EL (cell line): ENCODE measurements around the gene MCEMP1.
"Not testable (repeated sequence)": the region's sequence is repeated elsewhere in the genome, so short reads cannot be mapped to it uniquely, and the experiment has no call there.

Experiments
- DNase-seq: peaks from one replicate; pipeline ENCODE4 v3.0.0-alpha.2; 2016

The MCEMP1 gene

DNA sequence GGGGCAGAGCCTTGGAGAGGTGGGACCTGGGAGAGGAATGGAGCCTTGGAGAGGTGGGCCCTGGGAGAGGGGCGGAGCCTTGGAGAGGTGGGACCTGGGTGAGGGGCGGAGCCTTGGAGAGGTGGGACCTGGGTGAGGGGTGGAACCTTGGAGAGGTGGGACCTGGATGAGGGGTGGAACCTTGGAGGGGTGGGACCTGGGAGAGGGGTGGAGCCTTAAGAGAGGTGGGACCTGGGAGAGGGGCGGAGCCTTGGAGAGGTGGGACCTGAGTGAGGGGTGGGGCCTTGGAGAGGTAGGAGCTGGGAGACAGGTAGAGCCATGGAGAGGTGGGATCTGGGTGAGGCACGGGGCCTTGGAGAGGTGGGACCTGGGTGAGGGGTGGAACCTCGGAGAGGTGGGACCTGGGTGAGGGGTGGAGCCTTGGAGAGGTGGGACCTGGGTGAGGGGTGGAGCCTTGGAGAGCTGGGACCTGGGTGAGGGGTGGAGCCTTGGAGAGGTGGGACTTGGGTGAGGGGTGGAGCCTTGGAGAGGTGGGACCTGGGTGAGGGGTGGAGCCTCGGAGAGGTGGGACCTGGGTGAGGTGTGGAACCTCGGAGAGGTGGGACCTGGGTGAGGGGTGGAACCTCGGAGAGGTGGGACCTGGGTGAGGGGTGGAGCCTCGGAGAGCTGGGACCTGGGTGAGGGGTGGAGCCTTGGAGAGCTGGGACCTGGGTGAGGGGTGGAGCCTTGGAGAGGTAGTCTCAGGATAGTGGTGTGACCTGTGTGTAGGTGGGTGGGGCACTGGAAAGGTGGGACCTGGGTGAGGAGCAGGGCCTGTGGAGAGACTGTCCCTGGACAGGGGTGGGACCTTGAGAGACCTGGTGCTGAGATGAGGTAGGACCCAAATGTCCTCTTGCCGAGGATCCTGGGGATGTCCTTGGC lies 33.0 kb upstream of the MCEMP1 start:
- not testable (repeated sequence) for DNase-seq

DNA sequence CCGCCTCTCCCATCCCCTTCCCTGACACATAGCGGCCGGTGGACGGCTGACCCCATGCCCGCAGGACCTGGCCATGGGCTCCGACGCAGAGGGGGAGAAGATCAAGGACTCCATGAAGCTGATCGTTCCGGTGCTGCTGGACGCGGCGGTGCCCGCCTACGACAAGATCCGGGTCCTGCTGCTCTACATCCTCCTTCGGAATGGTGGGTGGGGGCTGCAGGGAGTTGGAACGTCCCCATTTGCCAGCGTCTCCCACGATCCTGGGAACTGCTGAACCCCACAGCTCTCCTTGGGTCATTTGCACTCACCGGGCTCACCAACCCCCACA lies 32.4 kb upstream of the MCEMP1 start:
- DNase-seq, result no peak

DNA sequence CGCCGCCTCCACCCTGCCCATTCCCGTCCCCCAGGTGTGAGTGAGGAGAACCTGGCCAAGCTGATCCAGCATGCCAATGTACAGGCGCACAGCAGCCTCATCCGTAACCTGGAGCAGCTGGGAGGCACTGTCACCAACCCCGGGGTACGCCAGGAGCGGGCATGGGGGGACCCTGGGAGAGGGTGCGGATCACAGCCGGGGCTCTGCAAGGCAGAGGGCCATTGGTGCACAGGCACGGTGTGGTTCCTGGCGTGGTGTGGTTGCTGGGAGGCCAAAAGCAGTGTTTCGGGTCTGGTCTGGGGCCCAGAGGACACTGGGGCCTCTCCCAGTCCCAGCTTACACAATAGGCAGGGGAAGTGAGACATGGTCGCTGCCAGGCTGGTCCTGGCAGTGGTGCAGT lies 31.7 kb upstream of the MCEMP1 start:
- no peak for DNase-seq

DNA sequence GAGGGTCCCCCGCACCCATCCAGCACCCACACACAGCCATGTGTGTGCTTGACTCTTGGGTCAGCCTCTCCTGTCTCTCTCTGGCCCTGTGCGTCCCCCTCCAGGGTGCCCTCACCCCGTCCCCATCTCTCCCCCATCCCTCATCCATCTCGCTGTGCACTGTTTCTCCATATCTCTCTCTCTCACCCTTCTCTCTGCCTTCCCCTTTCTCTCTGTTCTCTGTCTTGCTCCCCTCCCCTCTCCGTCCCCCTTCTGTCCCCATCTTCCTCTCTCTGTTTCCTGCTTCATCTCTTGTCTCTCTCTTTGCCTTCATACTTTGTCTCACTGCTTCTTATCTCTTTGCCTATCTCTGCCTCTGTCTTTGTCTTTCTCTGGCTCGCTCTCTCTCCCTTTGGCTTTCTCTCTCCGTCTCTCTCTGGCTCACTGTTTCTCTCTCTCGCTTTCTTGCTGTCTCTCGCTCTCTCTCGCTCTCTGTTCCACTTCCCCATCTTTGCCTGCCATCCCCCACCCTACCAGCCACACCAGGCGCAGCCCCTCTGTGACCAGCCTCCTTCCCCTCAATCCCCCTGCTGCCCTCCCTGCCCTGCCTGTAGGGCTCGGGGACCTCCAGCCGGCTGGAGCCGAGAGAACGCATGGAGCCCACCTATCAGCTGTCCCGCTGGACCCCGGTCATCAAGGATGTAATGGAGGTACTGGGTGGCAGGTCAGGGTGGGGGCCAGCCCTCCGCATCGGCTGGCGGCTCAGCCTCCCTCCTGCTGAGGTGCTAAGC lies 31.0 kb upstream of the MCEMP1 start:
- no peak for DNase-seq

DNA sequence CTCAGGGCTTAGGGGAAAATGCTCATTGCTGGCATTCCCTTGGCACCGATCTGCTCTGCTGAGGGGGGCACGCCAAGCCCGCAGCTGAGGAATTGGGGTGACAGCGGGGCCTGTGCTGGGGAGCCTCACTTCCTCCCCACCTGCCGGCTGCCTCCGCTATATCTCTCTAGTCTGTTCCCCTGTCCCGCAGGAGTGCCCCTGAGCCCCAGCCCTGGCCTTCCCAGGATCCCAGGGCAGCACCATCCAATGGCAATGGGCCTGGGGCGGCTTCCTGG lies 30.5 kb upstream of the MCEMP1 start:
- DNase-seq, result no peak

DNA sequence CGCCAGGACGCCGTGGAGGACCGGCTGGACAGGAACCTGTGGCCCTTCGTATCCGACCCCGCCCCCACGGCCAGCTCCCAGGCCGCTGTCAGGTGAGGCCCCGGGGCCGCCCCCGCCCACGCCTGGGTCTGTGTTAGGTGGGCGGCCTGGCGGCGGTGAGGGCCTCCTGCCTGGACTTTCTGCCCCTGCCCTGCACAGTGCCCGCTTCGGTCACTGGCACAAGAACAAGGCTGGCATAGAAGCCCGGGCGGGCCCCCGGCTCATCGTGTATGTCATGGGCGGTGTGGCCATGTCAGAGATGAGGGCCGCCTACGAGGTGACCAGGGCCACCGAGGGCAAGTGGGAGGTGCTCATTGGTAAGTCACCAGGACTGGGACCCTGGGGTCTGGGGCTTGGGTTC lies 29.7 kb upstream of the MCEMP1 start:
- DNase-seq, result no peak

DNA sequence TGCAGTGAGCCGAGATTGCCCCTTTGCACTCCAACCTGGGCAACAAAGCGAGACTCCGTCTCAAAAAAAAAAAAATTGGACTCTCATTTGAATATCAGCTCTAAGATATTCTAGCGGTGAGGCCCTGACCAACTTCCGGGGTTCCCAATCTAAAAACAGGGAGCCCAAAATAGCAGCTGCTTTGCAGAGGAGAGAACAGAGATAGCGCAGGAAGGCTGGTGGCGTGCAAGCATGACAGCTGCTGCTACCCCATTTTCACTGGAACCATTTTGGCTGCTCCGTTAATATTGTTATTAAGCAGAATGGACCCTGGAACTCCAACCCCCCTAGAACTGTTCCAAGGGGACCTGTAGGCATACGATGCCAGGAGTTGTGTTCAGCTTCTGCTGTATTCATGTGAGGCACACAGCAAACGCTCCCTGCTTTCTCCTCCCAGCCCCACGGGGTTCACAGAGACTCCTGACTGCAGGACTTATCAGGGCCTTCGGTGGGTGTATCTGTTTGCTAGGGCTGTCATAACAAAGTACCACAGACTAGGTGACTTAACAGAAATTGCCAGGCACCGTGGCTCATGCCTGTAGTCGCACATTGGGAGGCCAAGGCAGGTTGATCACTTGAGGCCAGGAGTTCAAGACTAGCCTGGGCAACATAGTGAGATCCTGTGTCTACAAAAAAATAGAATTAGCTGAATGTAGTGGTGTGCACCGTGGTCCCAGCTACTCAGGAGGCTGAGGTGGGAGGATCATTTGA lies 28.4 kb upstream of the MCEMP1 start:
- DNase-seq, result no peak

DNA sequence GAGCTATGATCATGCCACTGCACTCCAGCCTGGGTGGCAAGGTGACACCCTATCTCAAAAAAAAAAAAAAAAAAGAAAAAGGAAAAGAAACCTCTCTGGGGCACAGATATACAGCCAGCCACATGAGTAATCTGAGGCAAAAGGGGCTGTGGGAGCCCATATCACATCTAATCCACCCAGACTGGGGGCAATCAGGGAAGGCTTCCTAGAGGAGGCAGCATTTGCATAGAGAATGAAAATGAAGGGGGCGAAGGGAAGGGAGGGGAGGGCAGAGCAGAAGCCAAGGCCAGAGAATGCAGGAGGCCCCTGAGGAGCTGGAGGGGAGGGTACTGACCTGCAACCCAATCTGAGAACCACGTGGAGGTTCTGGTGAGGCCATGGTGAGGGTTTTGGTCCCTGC lies 26.7 kb upstream of the MCEMP1 start:
- no peak for DNase-seq

DNA sequence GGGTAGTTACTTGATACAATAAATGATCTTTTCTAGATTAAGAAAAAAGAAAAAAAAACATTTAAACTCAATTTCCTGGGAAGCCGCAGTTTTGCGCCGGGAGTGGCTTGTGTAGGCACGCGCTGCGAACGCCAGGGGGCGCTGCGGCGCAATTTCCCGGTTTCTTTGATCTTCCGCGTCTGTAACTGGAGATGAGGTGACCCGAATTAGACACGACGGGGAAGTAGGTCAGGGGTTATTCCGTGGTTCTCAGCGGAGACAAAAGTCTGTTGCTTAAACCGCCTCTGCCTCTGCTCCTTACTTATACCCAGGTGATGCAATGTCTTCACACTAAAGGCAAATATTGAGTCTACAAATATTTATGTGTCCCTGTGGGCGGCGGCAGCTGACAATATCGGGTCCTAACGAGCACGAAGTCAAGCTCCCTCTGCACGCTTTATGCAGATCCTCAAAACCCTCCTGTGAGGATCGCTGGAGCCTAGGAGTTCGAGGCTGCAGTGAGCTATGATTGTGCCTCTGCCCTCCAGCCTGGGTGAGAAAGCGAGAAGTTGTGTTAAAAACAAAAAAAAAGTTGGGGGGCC lies 24.7 kb upstream of the MCEMP1 start:
- peak; percentile 56 for DNase-seq

DNA sequence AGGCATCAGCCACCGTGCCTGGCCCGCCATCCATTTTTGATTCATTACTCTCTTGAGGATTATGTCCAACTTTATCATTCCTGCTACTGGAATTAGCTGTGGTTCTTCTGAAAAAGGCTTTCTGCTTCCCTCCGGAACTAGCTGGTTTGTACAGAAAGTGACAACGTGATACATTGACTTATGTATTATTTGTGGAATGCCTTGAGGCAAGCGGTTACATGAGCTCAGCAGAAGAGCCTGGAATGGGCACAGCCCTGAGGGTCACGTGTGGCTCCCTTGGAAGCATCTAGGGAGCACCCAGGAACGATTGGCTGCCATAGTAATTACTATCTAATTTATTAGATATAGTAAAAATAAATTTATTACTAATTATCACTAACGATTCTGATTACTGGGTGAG lies 22.5 kb upstream of the MCEMP1 start:
- peak; percentile 36 for DNase-seq

DNA sequence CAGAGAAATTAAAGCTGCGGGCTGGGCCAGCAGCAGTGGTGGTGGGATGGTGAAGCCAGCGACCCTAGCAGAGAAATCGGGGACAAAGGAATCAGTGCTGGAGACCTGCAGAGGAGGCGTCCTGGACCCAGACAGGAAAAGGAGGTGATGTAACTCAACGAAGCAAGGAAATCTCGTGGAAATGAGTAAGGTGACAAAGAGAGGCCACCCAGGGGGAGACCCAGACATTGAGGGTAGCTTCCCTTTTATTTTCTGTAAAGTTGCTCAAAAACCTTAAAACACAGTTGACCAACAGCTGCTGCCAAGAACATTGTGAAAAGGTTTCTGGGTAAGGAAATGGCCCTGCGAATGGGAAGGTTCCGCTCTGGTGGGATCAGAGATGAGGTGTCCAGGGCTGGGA lies 21.3 kb upstream of the MCEMP1 start:
- no peak for DNase-seq

DNA sequence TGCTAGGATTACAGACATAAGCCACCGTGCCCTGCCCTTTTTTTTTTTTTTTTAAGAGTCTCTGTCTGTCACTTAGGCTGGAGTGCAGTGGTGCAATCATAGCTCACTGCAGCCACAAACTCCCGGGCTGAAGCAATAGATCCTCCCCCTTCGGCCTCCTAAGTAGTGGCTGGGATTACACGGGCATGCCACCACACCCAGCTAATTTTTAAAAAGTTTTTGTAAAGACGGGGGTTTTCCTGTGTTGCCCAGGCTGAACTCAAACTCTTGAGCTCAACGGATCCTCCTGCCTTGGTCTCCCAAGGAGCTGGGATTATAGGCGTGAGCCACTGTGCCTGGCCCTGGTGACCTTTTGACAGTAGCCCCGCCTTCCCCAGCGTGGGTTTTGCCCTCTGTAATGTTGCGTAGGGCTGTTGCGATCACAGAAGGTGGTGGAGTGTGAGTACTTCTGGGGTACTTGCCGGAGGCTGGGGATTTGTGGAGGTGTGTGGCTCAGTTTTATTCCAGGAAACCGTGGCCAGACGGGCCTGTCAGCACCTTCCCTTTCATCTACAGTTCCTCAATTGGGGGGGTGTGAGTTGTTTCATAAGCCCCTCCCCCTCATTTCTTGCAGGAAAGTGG lies 19.6 kb upstream of the MCEMP1 start:
- no peak for DNase-seq

DNA sequence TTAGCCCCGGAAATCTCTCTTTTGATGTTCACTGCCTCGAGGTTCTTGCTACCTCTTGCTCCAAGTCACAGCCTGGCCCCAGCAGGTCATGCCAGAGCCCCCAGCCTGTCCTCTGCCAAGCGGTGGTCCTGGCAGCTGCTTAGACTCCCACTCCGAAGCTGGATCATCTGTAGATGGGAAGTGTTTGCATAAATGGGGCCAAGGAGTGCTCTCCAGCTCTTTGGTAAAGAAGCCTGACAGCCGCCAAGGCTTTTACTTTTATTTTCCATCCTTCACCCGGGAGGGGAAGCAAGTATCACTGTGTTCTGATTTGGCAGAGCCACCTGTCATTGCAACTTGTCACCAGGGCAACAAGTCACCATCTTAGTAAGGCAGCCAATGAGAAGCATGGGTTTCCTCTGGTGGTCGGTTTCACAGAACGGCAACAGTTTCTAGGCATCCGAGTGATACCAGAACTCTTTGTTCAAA lies 18.6 kb upstream of the MCEMP1 start:
- no peak for DNase-seq

DNA sequence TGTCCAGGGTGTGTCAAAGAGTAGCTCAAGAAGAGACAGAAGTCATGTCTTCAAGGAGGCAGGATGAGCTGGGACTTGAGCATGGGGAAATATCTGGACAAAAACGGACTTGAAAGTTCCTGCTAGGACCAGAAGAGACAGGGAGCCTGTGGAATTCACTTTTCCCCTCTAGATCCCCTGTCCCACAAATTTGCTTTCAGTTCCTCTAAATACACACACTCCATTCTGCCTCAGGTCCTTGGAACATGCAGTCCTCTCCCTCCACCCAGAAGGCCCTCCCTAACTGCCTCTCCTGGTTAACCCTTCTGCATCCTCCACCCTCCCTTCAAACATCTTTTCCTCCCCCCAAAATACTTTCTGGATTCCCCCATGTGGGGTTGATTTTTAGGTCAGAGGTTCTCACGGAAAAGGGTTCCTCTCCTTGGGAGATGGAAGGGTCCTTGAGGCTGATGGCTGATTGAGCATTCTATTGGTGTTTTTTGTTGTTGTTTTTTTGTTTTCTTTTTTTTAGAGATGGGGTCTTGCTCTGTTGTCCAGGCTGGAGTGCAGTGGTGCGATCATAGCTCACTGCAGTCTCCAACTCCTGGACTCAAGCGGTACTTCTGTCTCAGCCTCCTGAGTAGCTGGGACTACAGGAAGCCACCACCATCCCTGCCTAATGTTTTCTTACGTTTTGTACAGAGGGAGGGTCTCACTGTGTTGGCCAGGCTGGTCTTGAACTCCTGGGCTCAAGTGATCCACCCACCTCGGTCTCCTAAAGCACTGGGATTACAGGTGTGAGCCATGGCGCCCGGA lies 14.9 kb upstream of the MCEMP1 start:
- DNase-seq, result no peak

DNA sequence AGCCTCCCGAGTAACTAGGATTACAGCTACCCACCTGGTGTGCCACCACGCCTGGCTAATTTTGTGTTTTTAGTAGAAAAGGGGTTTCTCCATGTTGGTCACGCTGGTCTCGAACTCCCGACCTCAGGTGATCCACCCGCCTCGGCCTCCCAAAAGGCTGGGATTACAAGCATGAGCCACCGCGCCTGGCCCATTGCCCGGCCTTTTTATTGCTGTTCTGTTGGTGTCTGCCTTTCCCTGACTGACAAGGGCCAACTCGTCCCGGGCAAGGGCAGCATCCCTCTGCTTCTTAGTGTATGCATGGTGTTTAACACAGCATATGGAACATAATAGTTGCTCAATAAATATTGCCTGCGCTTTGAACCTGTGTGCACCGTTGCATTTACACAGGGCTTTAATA lies 14.2 kb upstream of the MCEMP1 start:
- no peak for DNase-seq

DNA sequence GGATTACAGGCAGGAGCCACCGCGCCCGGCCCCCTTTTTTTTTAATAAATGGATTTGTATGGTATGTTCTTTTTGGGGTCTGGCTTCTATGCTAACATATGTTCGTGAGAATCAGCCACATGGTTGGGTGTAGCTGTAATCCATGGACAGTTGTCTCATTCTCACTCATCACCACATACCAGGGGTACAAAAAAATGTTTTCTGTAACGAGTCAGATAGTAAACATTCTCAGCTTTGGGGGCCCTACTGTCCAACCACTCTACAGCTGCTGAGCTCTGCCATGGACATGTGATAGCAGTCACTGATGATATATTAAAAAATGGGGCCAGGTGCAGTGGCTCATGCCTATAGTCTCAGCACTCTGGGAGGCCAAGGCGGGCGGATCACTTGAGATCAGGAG lies 13.2 kb upstream of the MCEMP1 start:
- DNase-seq, result no peak

DNA sequence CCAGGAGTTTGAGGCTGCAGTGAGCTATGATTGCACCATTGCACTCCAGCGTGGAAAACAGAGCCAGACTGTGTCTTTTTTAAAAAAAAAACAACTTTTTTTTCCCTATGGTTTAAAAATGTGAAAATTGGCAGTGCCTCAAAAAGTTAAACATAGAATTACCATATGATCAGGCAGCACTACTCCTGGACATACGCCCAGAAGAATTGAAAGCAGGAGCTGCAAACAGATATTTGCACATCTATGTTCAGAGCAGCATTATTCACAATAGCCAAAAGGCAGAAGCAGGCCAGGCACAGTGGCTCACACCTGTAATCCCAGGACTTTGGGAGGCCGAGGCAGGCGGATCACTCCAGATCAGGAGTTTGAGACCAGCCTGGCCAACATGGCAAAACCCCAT lies 11.8 kb upstream of the MCEMP1 start:
- DNase-seq, result no peak

DNA sequence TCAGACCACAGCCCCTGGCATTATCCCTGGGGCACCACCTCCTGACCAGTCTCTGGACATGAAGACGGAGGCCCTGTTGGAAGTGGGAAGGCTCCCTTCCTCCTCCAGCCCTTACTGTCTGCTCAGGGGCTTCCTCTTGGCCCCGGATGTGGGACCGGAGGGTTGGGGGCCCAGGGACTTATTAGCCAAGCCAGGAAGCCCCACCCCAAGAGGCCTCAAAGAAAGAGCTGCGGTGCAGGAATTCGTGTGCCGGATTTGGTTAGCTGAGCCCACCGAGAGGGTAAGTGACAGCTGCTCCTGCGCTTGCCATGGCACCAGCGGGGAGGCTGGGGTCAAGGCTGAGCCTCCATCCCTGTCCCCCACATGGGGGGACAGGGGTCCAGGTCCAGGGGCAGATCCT lies 8.0 kb upstream of the MCEMP1 start, which contains the start of gene RETN:
RETN (plus strand) TSS at position 208 of the 400 bp plus-strand sequence. CDS start 278 bp downstream, outside the sequence.
- DNase-seq, result no peak

DNA sequence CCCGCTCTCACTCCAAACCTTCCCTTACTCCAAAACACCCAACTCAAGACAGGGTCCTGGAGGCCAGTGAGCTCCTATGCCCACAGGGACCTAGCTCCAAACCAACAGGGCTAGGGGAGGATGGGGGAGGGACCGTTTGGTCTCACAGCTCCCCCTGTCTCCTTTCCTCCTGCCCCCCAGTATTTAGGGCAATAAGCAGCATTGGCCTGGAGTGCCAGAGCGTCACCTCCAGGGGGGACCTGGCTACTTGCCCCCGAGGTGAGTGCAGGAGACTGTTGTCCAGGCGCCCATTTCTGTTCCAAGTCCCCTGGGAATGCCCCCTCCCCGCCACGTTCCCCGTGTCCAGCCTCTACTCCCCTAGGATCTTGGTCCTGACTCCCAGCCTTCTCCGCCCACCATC lies 7.2 kb upstream of the MCEMP1 start:
- no peak for DNase-seq

DNA sequence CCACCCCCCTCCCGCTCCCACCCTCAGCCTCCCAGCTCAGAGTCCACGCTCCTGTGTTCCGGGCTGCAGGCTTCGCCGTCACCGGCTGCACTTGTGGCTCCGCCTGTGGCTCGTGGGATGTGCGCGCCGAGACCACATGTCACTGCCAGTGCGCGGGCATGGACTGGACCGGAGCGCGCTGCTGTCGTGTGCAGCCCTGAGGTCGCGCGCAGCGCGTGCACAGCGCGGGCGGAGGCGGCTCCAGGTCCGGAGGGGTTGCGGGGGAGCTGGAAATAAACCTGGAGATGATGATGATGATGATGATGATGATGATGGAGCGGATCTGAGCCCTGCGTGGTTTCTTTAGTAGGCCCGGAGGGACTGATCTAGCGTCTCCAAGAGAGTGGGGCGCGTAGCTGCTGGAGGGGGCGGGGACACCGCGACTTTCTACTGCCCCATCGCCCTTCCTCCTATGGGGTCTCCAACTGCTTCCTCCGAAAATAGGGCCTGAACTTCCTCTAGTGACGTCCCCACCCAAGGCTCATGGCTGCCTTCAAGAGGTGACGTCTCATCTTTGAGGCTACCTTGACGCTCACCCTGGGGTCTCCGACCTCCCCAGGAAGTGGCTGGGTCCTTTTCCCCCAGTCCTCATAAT lies 6.6 kb upstream of the MCEMP1 start:
- DNase-seq, result no peak

DNA sequence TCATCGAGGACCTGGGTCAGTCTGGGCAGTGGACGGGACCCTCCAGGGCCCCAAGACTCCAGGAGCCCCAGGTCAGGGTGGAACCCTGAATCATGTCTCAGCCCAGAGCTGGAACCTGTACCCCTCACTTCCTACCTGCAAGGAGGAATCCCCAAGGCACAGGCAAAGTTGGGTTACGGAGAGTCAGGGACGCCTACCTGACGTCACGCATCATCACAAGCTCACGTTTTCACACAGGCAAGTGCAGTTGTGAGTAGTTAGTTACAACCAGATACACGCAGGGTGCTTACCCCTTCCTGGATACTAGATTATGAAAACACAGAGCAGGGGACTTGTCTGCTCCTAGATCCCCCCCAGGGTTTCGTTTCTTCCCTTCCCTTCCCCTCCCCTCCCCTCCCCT lies 6.1 kb upstream of the MCEMP1 start:
- no peak for DNase-seq

DNA sequence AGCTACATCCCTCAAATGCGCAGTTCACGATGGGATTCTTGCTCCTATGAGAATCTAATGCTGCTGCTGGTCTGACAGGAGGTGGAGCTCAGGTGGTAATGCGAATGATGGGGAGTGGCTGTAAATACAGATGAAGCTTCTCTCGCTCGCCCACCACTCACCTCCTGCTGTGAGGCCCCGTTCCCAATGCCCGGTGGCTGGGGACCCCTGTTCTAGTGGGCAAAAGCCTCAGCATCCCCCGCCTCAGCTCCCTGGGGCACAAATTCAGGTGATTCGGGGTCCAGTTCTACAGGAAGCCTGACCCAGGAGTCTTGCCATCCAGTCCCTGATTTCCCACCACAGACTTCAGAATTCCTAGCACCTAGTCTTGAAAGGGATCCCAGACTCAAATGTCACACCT lies 4.4 kb upstream of the MCEMP1 start:
- DNase-seq, result no peak
